ENCODE results near the gene CCDC91. TPM values are rescaled to one million over a fixed set of nuclear protein-coding genes. Genes with fewer than 3 reads are reported as not detected.

CCDC91 gene
- total RNA-seq, 2 donors from 2014 or later = 21.4 to 27.4 TPM

GRCh38 chr12:28479683-28480082 lies 289.4 kb downstream of the CCDC91 start:
- Mint-ChIP-seq H3K27ac (no peak overlapping the region), H3K27me3 (no peaks in the 10 kb centered on the region), H3K4me3 (no peak overlapping the region), H3K36me3 (ENCODE audit: low read depth) (peaks cover 29% of the 10 kb centered on the region), H3K4me1 (no peaks in the 10 kb centered on the region), H3K9me3 (peaks cover 4% of the 10 kb centered on the region)
- no peak for ATAC-seq (replicated peaks)

- Mint-ChIP-seq H3K9me3 (no peaks in the 10 kb centered on the region), H3K27ac (no peak overlapping the region), H3K4me1 (no peaks in the 10 kb centered on the region), H3K36me3 (ENCODE audit: low read depth) (peaks cover 32% of the 10 kb centered on the region), H3K27me3 (no peaks in the 10 kb centered on the region), H3K4me3 (no peak overlapping the region)
- no peak for ATAC-seq (replicated peaks)
Observed at GRCh38 chr12:28484156-28484555, 293.9 kb downstream of the CCDC91 start.

GRCh38 chr12:28486521-28486920 lies 296.3 kb downstream of the CCDC91 start:
- Mint-ChIP-seq H3K4me1 (no peaks in the 10 kb centered on the region), H3K9me3 (no peaks in the 10 kb centered on the region), H3K27ac (no peak overlapping the region), H3K27me3 (no peaks in the 10 kb centered on the region), H3K4me3 (no peak overlapping the region), H3K36me3 (ENCODE audit: low read depth) (peaks cover 38% of the 10 kb centered on the region)
- no peak for ATAC-seq (replicated peaks)

GRCh38 chr12:28489246-28489645 lies 299.0 kb downstream of the CCDC91 start:
- Mint-ChIP-seq H3K4me1 (no peaks in the 10 kb centered on the region), H3K27ac (no peak overlapping the region), H3K27me3 (no peaks in the 10 kb centered on the region), H3K36me3 (ENCODE audit: low read depth) (peaks cover 27% of the 10 kb centered on the region), H3K4me3 (no peak overlapping the region), H3K9me3 (no peaks in the 10 kb centered on the region)
- no peak for ATAC-seq (replicated peaks)

GRCh38 chr12:28497889-28498411 lies 307.7 kb downstream of the CCDC91 start:
- Mint-ChIP-seq H3K27ac (peak overlapping the region; percentile 14), H3K27me3 (no peaks in the 10 kb centered on the region), H3K4me3 (peak overlapping the region; percentile 17), H3K4me1 (peaks cover 8% of the 10 kb centered on the region), H3K9me3 (peaks cover 3% of the 10 kb centered on the region), H3K36me3 (ENCODE audit: low read depth) (peaks cover 29% of the 10 kb centered on the region)
- peak; percentile 97 for ATAC-seq (replicated peaks)

GRCh38 chr12:28498850-28499249 lies 308.6 kb downstream of the CCDC91 start:
- ATAC-seq (replicated peaks) = no peak
- Mint-ChIP-seq H3K27ac (no peak overlapping the region), H3K4me3 (no peak overlapping the region), H3K4me1 (peaks cover 8% of the 10 kb centered on the region), H3K27me3 (no peaks in the 10 kb centered on the region), H3K36me3 (ENCODE audit: low read depth) (peaks cover 29% of the 10 kb centered on the region), H3K9me3 (peaks cover 3% of the 10 kb centered on the region)

GRCh38 chr12:28500373-28501024 lies 310.2 kb downstream of the CCDC91 start:
- peaks cover 8% of the 10 kb centered on the region for H3K4me1 Mint-ChIP-seq
- H3K9me3 Mint-ChIP-seq = peaks cover 3% of the 10 kb centered on the region
- peaks cover 29% of the 10 kb centered on the region for H3K36me3 Mint-ChIP-seq (ENCODE audit: low read depth)
- H3K27me3 Mint-ChIP-seq = no peaks in the 10 kb centered on the region
- H3K27ac Mint-ChIP-seq = no peak overlapping the region
- no peak overlapping the region for H3K4me3 Mint-ChIP-seq
- ATAC-seq (replicated peaks) = no peak

GRCh38 chr12:28506271-28506670 lies 316.0 kb downstream of the CCDC91 start:
- peaks cover 7% of the 10 kb centered on the region for H3K9me3 Mint-ChIP-seq
- H3K27me3 Mint-ChIP-seq = no peaks in the 10 kb centered on the region
- no peak overlapping the region for H3K4me3 Mint-ChIP-seq
- H3K36me3 Mint-ChIP-seq (ENCODE audit: low read depth) = peaks cover 7% of the 10 kb centered on the region
- H3K4me1 Mint-ChIP-seq = no peaks in the 10 kb centered on the region
- no peak for ATAC-seq (replicated peaks)
- no peak overlapping the region for H3K27ac Mint-ChIP-seq

GRCh38 chr12:28507033-28507432 lies 316.8 kb downstream of the CCDC91 start:
- no peaks in the 10 kb centered on the region for H3K4me1 Mint-ChIP-seq
- H3K36me3 Mint-ChIP-seq (ENCODE audit: low read depth) = peaks cover 2% of the 10 kb centered on the region
- H3K4me3 Mint-ChIP-seq = no peak overlapping the region
- no peaks in the 10 kb centered on the region for H3K27me3 Mint-ChIP-seq
- H3K27ac Mint-ChIP-seq = no peak overlapping the region
- peaks cover 5% of the 10 kb centered on the region for H3K9me3 Mint-ChIP-seq
- no peak for ATAC-seq (replicated peaks)

- H3K36me3 Mint-ChIP-seq (ENCODE audit: low read depth) = no peaks in the 10 kb centered on the region
- no peaks in the 10 kb centered on the region for H3K27me3 Mint-ChIP-seq
- H3K27ac Mint-ChIP-seq = no peak overlapping the region
- peaks cover 4% of the 10 kb centered on the region for H3K9me3 Mint-ChIP-seq
- H3K4me3 Mint-ChIP-seq = no peak overlapping the region
- no peaks in the 10 kb centered on the region for H3K4me1 Mint-ChIP-seq
- no peak for ATAC-seq (replicated peaks)
Observed at GRCh38 chr12:28507867-28508266, 317.6 kb downstream of the CCDC91 start.

GRCh38 chr12:28512406-28512805 lies 322.1 kb downstream of the CCDC91 start:
- Mint-ChIP-seq H3K9me3 (peaks cover 4% of the 10 kb centered on the region), H3K27ac (no peak overlapping the region), H3K4me3 (no peak overlapping the region), H3K4me1 (no peaks in the 10 kb centered on the region), H3K36me3 (ENCODE audit: low read depth) (no peaks in the 10 kb centered on the region), H3K27me3 (no peaks in the 10 kb centered on the region)
- no peak for ATAC-seq (replicated peaks)

- Mint-ChIP-seq H3K27ac (no peak overlapping the region), H3K9me3 (peaks cover 4% of the 10 kb centered on the region), H3K36me3 (ENCODE audit: low read depth) (no peaks in the 10 kb centered on the region), H3K4me1 (no peaks in the 10 kb centered on the region), H3K27me3 (no peaks in the 10 kb centered on the region), H3K4me3 (no peak overlapping the region)
- no peak for ATAC-seq (replicated peaks)
Observed at GRCh38 chr12:28512876-28513275, 322.6 kb downstream of the CCDC91 start.

GRCh38 chr12:28513983-28514382 lies 323.7 kb downstream of the CCDC91 start:
- Mint-ChIP-seq H3K4me3 (no peak overlapping the region), H3K9me3 (no peaks in the 10 kb centered on the region), H3K27ac (no peak overlapping the region), H3K27me3 (no peaks in the 10 kb centered on the region), H3K36me3 (ENCODE audit: low read depth) (no peaks in the 10 kb centered on the region), H3K4me1 (no peaks in the 10 kb centered on the region)
- no peak for ATAC-seq (replicated peaks)

- no peaks in the 10 kb centered on the region for H3K4me1 Mint-ChIP-seq
- H3K27ac Mint-ChIP-seq = no peak overlapping the region
- ATAC-seq (replicated peaks) = no peak
- H3K36me3 Mint-ChIP-seq (ENCODE audit: low read depth) = peaks cover under 1% of the 10 kb centered on the region
- no peaks in the 10 kb centered on the region for H3K27me3 Mint-ChIP-seq
- peaks cover under 1% of the 10 kb centered on the region for H3K9me3 Mint-ChIP-seq
- H3K4me3 Mint-ChIP-seq = no peak overlapping the region
Observed at GRCh38 chr12:28517101-28517500, 326.8 kb downstream of the CCDC91 start.

GRCh38 chr12:28527631-28528249 lies 337.5 kb downstream of the CCDC91 start:
- Mint-ChIP-seq H3K27ac (peak overlapping the region; percentile 19), H3K36me3 (ENCODE audit: low read depth) (peaks cover 11% of the 10 kb centered on the region), H3K4me1 (no peaks in the 10 kb centered on the region), H3K4me3 (no peak overlapping the region), H3K27me3 (no peaks in the 10 kb centered on the region), H3K9me3 (peaks cover 21% of the 10 kb centered on the region)
- no peak for ATAC-seq (replicated peaks)
